ENCODE data around the gene TUBGCP6.
A peak's percentile ranks its signal among the peaks of the same experiment; 100 is the strongest.

- TF ChIP-seq POLR2AphosphoS5 (IDR thresholded peaks at IDR 0.05) (no peak), CTCF (IDR thresholded peaks at IDR 0.05; ENCODE audit: poor library complexity, severe bottlenecking) (peak; percentile 83), SMC3 (conservative IDR thresholded peaks at IDR 0.05; ENCODE audit: poor library complexity) (peak; percentile 83), RAD21 (conservative IDR thresholded peaks at IDR 0.05) (peak; percentile 72), EZH2 (IDR thresholded peaks at IDR 0.05; ENCODE audit: borderline replicate concordance, insufficient read depth, low read length, poor library complexity, severe bottlenecking) (no peak), EP300 (conservative IDR thresholded peaks at IDR 0.05; ENCODE audit: poor library complexity, severe bottlenecking) (no peak), REST (IDR thresholded peaks at IDR 0.05; ENCODE audit: borderline replicate concordance) (no peak), TAF1 (IDR thresholded peaks at IDR 0.05; ENCODE audit: low read depth) (no peak)
Observed at GRCh38 chr22:50209893-50210292, 34.9 kb downstream of the TUBGCP6 start.

All from neural cell (in vitro differentiated cells).